ENCODE results near the gene CCSER1. TPM values are rescaled to one million over a fixed set of nuclear protein-coding genes. Genes with fewer than 3 reads are reported as not detected.
"Not testable (repeated sequence)": the region's sequence is repeated elsewhere in the genome, so short reads cannot be mapped to it uniquely, and the experiment has no call there.

CCSER1 gene
- total RNA-seq, 1 donor from 2014 or later: 0.23 TPM

DNA sequence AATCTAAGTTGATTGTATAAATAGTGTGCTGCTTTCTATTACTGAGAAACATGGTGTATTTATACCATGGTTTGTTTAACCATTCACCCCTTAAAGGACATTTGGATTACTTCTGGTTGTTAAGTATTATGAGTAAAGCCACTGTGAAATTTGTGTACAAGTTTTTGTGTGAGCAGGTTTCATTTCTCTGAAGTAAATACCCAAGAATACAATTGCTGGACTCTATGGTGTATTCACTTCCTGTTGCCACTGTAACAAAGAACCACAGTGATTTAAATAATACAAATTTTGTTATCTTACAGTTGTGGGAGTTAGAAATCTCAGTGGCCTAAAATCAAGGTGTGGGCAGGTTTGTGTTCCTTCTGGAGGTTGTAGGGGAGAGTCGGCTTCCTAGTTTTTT, 869.6 kb downstream of the CCSER1 start:
- DNase-seq (ENCODE audit: low spot score) (no peak), ATAC-seq (no peak)

DNA sequence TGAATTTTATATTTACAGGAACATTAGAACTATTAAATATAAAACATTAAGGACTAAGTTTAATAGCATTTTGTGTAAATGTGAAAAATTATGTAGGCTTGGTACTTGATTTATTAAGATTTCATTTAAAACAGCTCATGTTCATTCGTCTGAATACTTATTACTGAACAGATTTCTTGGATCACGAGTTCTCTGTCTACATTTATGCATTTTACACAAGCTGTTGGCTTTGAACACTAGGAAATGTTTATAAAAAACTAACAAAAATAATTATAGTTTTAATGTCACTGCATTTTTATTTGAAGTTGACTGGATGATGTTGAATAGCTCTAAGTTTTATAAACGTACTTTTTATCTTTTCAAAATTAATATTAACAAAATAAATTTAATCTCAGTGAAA, 888.7 kb downstream of the CCSER1 start:
- ATAC-seq: no peak
- no peak for DNase-seq (ENCODE audit: low spot score)

DNA sequence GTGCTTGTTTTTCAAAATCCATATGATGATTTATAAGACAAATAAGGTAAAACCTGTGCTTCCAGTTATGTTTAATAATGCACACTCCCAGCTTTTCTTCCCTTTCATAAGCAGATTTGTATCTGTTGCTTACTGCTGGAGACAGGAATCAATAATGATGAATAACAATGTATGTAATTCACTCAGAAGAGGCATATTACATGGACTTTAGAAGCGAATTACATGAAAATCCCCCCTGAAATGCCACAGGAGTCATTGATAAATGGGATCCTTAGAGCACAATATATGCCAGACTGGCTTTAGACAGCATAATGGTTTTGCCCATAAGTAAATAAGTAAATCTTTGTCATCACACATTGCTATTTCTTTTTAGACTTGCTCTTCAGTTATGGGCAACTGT, 892.3 kb downstream of the CCSER1 start:
- DNase-seq (ENCODE audit: low spot score) (no peak), ATAC-seq (no peak)

DNA sequence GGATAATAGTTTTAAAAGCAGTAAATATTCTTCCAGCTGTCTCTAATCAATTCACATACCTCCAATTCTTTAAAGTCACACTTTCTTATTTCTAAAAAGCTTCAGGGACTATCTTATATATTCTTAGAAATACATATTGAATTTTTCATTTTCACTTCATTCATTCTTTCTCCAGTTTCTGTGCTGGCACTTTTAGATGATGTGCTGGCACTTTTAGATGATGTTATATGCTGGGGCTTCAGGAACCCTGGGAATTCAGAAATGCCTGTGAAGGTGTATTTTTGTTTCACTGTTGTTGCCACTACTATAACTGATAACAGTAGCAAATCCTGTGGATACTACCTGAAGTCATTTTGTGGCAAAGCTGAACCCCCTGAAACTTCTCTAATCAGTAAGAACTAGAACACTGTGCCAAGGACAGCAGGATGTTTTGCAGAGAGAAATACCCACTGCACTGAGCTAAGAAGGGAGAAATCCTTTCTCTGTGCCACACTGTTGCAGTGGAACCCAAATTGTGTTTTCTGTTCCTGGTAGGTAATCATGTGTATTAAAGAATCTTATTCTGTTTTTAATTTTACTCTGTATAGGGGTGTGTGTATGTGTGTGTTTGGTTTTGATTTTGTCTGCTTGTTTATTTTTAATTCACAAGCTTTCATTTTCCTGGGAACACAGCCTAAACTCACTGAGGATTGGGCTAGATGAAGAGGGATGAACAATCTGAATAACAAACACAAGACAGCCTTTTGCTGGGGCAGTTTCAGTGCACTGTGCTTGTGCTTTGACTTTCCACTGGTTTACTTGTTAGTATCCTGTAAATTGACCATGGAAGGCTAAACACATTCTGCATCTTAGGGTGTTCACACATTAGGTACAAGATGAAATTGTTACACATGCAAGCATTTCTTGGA, 898.3 kb downstream of the CCSER1 start:
- no peak for DNase-seq (ENCODE audit: low spot score)
- ATAC-seq: no peak

DNA sequence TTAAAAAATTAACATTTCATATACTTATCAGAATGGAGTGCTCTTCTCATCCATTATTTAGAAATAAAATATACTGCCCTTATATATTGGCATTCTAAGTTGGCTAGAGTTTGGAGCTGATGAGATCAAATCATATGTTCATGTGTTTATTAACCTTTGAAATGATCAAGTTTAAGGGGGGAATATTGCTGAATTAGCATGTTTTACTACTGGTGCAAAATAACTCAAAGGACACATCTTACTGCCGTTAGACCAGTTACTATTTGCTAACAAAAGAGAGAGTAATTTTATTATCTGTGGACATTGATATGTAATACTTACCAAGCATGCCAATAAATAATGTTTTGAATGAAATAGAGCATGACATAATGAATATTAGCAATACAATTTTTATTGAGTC, 901.0 kb downstream of the CCSER1 start:
- no peak for ATAC-seq
- no peak for DNase-seq (ENCODE audit: low spot score)

DNA sequence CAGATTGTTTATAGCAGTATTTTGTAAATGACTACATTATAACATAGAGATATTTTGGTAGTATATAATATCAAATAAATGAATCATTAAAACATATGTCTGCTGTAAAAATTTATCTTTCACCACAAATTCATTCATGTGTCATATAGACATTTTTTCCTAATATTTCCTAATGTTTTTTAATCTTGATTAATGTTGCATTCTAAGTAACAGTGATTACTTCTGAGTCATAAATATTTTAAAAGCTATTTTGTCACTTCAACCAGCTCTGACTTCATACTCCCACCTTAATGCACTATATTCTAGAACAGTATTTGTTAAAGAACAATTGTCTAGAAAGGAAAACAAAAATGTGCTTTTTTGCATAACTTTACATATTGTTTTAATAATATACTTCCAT, 904.6 kb downstream of the CCSER1 start:
- no peak for ATAC-seq
- DNase-seq (ENCODE audit: low spot score): no peak

DNA sequence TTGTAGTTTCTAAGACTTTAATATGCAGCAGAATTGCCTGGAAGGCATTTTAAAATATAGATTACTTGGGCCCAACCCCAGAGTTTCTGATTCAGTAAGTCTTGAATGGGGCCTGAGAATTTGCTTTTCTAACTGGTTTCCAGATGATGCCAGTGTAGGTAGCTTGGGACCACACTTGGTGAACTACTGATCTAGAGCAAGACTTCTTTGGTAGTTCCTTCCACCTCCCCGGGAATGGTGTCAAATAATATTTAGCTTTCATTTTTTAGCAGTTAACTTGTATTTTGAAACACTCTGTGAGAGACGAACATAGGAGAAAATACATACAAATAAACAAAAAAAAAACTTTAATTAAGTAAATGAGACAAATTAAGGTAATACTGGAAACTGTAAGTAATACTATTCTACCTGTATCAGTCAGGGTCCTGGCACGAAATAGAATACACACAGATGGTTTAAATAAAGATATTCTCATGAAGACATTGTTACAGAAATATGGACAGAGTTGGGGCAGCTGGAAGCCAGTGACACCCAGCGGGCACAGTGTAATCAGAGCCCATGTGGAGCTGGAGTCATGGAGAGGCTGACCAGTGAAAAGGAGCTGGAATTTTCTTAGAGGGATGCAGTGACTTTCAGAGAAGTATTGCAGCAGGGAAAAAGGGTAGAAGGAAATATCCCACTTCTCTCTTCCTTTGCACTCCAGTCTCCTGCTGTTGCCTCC, 905.7 kb downstream of the CCSER1 start:
- ATAC-seq: no peak
- no peak for DNase-seq (ENCODE audit: low spot score)

DNA sequence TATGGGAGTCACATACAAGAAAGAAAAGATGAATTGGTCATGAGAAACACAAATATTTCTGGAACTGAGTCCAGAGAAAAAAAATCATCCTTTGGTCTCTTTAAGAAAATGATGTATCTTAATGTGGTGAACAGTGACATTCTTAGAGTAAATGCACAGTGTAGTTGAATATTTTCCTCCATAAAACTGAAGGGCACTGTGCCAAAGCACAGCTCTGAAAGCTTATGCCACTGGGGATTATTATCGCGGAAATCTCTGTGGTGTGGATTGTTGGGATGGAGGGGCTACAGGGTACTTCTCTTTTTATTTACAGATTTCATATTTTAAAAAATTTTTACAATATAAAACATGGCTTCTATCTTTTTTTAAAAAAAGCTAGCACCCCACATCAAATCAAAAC, 908.1 kb downstream of the CCSER1 start:
- ATAC-seq: no peak
- no peak for DNase-seq (ENCODE audit: low spot score)

DNA sequence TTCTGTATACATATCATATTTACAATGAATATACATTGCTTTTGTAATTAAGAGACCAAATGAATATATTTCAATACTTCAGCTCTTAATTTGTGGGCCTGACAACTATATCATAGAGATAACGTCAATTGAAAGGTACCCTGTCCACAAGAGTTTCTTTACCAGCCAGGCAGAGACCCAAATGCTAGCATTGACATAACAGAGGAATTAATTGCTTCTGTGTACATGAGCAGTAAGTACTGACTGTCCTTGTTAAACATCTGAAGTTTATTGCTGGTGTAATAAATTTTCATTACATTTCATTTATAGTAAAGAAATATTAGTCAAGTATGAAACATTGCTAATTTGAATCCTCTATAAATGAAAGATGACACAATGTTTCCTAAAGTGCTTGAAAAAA, 910.8 kb downstream of the CCSER1 start:
- no peak for DNase-seq (ENCODE audit: low spot score)
- ATAC-seq: no peak

DNA sequence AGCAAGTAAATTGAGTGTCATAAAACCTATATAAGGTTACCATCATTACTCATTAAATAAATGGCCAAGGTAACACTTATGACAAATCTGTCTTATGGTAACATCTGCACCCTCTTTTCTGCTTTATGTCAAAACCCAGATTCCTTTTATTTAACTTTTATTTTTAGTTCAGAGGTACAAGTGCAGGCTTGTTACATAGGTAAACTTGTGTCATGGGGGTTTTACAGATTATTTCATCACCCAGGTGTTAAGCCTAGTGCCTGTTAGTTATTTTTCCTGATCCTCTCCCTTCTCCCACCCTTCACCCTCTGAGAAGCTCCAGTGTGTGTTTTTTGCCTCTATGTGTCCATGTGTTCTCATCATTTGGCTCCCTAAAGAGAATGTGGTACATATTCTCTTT, 930.7 kb downstream of the CCSER1 start:
- DNase-seq (ENCODE audit: low spot score): no peak
- no peak for ATAC-seq

DNA sequence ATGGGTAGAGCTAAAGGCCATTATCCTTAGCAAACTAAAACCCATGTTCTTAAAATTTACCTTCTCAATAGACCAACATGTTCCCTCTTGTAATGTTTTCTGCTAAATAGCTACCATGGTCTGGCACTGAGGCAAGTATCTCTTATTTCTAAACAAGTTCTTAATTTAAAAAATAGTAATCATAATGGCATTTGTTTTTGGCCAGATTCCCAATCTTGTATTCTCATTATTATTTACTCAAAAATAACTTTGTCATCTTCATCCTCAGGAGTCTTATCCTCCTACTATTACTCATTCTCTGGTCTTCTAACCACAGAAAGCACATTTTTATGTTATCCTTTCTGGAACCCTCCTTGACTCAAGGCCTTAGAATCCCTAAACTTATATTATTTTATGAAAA, 931.2 kb downstream of the CCSER1 start:
- DNase-seq (ENCODE audit: low spot score): no peak
- no peak for ATAC-seq

DNA sequence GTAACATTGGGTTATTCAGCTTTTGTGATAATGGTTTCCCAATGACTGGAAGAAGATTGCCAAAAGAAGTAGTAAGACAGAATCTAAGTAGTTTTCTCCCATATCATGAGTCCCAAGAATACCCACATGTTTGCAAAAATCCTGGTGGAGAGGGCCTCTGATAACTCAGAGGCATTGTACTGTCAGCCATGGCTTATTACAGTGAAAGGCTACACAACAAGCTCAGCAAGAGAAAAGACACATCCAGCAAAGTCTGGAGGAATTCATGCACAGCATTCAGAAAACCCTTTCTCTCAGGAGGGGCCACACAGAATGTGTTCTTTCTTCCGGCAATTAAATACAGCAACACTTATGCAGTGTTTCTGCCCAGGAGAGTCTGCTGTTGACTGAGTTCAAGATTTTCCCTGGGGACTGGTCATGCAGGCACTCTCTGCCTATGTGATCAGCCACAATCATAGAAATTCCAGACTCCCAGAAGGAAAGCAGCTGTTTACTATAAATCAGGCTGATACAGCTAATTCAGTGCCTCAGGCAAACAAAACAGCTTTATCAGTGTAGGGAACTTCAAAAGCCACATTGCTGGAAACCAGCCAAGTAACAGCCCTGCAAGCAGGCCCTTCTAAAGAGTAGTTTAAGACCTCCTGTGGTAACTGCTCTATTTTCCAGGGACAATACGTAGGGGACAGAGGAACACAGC, 937.1 kb downstream of the CCSER1 start:
- ATAC-seq: no peak
- no peak for DNase-seq (ENCODE audit: low spot score)

DNA sequence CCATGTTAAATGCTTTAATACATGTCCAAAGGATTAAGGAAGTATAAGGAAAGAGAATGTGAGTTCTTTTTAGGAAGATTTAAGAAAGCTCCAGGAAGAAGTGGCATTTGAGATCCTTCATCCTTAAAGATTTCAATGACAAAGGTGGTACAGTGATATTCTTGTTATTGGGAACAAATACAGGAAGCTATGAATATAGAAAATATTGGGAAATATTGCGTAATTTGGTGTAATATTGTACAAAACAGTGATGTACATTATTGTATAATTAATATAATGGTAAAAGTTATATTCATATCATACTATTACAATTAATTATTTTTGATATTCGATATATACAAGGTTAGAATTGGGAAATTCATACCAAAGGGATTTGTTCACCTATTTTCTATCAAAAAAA, 937.9 kb downstream of the CCSER1 start:
- DNase-seq (ENCODE audit: low spot score) (no peak), ATAC-seq (no peak)

DNA sequence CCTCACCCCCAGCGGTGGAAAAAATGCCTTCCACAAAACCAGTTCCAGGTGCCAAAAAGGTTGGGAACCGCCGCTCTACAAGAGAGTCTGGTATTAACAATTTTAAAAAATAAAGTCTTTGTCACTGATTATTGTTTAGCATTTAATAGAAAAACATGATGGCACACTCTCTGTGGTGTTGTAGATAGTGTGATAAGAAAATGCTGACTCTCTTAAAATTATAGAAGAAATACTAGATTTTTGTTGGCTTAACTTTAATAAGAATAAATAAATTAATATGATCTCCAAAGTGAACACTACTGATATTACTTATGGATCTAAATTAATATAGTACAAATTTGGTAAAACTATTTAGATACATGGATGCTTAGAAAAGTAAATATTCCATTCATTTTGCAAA, 943.5 kb downstream of the CCSER1 start:
- DNase-seq (ENCODE audit: low spot score) (no peak), ATAC-seq (no peak)

DNA sequence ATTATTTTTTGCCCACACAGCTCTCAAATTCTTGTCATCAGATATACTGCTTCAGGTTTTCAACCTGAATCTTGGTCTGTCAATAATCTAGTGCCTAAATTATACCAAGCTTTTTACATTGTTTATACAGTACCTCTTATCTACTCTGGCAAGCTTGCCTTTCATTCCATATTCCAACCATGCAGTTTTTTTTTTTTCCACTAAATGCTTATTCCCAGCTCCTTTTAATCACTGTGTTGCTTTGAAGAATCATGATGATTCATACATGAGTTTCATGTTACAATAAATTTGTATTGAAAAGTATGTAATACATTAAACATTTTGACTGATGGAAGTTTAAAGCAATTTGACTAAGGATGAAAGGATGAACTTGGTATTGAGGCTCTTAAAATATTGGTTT, 949.0 kb downstream of the CCSER1 start:
- ATAC-seq (no peak), DNase-seq (ENCODE audit: low spot score) (no peak)

DNA sequence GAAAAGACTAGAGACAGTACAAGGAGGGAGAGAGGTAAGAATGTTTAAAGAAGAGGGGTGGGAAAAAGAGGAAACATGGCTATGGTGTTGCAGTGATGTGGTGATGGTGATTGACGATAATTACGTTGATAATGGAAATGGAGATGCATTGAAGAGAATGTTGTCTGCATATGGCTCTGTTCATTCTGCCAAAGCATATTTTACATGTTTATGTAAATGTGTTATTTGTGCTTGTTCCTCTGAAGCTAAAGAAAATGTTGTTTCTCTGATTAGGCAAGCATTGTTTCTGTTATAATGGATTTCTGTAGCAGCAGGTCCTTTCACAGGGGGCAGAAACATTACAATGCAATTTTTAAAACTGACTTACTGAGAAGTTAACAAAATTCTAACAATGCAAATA, 958.8 kb downstream of the CCSER1 start:
- ATAC-seq (no peak), DNase-seq (ENCODE audit: low spot score) (no peak)

DNA sequence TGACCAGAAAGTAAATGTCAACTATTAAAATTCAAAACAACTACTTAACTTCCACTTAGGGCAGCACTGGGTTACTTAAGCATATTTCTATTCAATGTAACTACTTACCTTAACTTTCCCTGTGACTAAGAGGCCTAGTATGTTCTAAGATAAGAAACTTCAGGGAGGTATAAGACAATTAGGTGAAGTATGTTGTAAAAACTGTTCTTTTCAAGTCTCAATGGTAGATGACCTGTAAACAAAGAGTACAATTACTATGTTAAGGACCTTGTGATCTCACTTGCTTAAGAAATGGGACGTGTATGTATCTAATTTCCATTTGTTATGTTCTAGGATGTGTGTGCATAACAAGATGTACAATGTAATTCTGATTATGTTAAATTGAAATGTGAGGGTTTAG, 960.5 kb downstream of the CCSER1 start:
- DNase-seq (ENCODE audit: low spot score) (no peak), ATAC-seq (no peak)

DNA sequence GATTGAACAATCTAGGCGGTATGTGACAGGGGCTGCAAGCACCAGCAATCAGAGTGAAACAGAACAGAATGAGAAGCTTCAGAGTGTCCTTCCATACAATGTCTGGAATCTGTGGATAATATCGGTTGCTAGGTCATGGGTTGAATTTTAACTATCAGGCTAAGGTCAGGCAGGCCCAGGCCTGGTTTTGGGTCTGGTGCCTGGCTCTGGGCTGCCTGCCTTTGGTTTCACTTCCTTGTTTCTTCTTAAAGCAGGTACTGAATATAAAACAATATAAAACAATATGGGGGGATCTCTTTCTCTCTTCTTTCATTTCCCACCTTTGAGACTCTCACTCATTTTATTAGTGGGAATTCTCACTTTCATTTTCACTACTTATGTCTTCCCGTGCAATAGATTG, 962.0 kb downstream of the CCSER1 start:
- ATAC-seq: no peak
- no peak for DNase-seq (ENCODE audit: low spot score)

DNA sequence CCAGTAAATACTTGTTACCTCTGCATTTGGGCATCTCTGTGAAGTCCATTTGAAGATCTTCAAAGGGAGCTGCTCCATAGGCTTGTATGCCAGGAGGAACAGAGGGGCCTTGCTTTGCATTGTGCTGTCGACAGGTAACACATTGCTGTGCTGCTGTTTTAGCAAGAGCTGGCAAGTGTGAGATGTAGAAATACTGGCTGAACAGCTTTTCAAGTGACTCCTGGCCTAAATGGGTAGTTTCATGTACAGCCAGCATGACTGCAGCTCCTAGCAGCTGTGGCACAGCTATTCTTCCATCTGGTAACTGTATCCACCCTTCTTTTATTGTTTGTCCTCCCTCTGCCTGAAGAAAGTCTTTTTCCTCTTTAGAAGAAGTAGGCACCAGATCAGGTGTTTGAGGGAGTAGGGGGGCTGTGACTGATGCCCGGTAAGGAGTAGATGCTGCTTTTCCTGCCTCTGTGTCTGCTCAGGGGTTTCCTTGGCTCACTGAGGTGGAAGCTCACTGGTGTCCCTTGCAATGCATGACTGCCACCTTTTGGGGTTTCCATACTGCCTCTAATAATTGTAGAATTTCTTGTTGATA, 965.3 kb downstream of the CCSER1 start:
- DNase-seq (ENCODE audit: low spot score): no peak
- ATAC-seq: no peak

DNA sequence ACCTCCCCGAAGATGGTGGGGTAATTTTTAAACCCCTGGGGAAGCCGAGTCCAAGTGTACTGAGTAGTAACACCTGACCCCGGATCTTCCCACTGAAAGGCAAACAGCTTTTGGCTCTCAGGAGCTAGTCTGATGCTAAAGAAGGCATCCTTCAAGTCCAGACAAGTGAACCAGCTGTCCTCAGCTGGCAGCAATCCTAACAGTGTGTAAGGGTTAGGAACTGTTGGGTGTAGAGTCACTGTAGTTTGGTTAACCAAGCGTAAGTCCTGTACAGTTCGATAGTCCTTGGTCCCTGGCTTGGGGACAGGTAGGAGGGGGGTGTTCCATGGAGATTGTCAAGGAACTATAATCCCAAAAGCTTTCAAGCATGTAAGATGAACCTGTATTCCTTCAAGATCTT, 967.0 kb downstream of the CCSER1 start:
- not testable (repeated sequence) for ATAC-seq

DNA sequence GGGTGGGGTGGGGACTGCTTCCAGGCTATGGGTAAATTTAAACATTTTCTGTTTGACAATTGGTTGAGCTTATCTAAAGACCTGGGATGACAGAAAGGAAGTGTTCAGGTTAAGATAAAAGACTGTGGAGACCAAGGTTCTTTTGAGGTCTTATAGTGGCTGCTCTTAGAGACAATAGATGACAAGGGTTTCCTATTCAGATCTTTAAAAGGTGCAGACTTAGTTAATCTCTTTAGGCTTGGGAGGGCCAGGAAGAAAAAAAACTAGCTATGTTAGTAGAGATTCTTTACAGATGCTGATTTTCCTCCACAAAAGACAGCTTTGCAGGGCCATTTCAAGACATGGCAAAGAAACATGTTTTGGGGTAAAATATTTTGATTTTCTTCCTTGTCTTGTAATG, 972.5 kb downstream of the CCSER1 start:
- no peak for ATAC-seq
- no peak for DNase-seq (ENCODE audit: low spot score)

More for the DNA sequence above, 967.0 kb downstream of the CCSER1 start:
- DNase-seq (ENCODE audit: low spot score): not testable (repeated sequence)

All from left lobe of liver (tissue), 2 donors.